Cardiac ventricle fibroblast (primary cell): ENCODE data around the gene RNF217. TPM values are rescaled to one million over a fixed set of nuclear protein-coding genes. Genes with fewer than 3 reads are reported as not detected.

Source experiments
- total RNA-seq: library from RNA; depleted of rRNA; stranded (reverse); fragments of >200 nt; gene quantifications from 2 replicates; pipeline ENCODE4 v1.2.3, GENCODE V29; 2015

RNF217 gene, protein sequence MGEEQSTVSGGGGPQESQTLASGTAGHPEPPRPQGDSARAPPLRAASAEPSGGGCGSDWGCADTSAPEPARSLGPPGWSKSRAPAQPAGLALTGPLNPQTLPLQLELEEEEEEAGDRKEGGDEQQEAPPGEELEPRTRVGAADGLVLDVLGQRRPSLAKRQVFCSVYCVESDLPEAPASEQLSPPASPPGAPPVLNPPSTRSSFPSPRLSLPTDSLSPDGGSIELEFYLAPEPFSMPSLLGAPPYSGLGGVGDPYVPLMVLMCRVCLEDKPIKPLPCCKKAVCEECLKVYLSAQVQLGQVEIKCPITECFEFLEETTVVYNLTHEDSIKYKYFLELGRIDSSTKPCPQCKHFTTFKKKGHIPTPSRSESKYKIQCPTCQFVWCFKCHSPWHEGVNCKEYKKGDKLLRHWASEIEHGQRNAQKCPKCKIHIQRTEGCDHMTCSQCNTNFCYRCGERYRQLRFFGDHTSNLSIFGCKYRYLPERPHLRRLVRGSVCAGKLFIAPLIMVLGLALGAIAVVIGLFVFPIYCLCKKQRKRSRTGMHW
- total RNA-seq, result 8.5 and 8.9 TPM in 2 replicates

GRCh38 chr6:124961777-124962638, at the start of gene RNF217:
Gene RNF217, plus strand, starts transcription at chr6:124962437. Its CDS starts 108 bp downstream, at chr6:124962545.

Other genes starting within 250 kb of the RNF217 start
- 0.81 and 5.3 TPM in 2 replicates for gene TPD52L1, start 191.3 kb downstream of the RNF217 start, total RNA-seq